ENCODE data around the gene ANKFY1.

DNA sequence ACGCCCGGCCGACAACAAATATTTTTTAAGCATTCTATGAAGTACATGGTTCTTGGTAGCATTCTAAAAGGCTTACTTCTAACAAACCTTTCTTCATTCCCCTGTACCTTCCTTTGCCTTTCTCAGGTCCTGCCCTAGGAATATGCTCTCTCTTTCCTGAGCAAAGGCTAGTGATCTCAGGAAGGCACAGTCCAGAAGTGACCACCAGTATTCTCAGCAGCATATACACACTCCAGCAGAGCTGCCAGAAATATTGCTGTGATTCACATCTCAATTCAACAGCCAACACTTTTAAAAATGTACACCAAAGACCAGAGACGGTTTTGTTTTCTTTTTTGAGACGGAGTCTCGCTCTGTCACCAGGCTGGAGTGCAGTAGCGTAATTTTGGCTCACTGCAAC is 41.4 kb upstream of the ANKFY1 start:
- TF ChIP-seq, protein P1, sequence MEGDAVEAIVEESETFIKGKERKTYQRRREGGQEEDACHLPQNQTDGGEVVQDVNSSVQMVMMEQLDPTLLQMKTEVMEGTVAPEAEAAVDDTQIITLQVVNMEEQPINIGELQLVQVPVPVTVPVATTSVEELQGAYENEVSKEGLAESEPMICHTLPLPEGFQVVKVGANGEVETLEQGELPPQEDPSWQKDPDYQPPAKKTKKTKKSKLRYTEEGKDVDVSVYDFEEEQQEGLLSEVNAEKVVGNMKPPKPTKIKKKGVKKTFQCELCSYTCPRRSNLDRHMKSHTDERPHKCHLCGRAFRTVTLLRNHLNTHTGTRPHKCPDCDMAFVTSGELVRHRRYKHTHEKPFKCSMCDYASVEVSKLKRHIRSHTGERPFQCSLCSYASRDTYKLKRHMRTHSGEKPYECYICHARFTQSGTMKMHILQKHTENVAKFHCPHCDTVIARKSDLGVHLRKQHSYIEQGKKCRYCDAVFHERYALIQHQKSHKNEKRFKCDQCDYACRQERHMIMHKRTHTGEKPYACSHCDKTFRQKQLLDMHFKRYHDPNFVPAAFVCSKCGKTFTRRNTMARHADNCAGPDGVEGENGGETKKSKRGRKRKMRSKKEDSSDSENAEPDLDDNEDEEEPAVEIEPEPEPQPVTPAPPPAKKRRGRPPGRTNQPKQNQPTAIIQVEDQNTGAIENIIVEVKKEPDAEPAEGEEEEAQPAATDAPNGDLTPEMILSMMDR (IDR thresholded peaks at IDR 0.05) = no peak
- TF ChIP-seq EP300 (IDR thresholded peaks at IDR 0.05) (no peak), POLR2A (IDR thresholded peaks at IDR 0.05) (no peak)
